GM21529 (cell line): ENCODE results near the gene REXO1.
A peak's percentile ranks its signal among the peaks of the same experiment; 100 is the strongest.
"Not testable (repeated sequence)": the region's sequence is repeated elsewhere in the genome, so short reads cannot be mapped to it uniquely, and the experiment has no call there.

Source experiments
- ATAC-seq: cut with Tn5 transposase; IDR thresholded peaks from one replicate; pipeline ENCODE4 v1.9.1; 2021; ENCODE audit not compliant: unreplicated experiment

Gene REXO1

GRCh38 chr19:1877280-1877660 lies 29.0 kb upstream of the REXO1 start:
- ATAC-seq = not testable (repeated sequence)

- peak; percentile 23 for ATAC-seq
Observed at GRCh38 chr19:1876496-1877279, 28.4 kb upstream of the REXO1 start.

GRCh38 chr19:1875646-1876495 lies 27.6 kb upstream of the REXO1 start:
- ATAC-seq = peak; percentile 72

GRCh38 chr19:1875265-1875645 lies 27.0 kb upstream of the REXO1 start:
- ATAC-seq = not testable (repeated sequence)

- ATAC-seq = no peak
Observed at GRCh38 chr19:1874554-1875185, 26.4 kb upstream of the REXO1 start.

- ATAC-seq = no peak
Observed at GRCh38 chr19:1873524-1874473, 25.5 kb upstream of the REXO1 start.

GRCh38 chr19:1872807-1873523 lies 24.7 kb upstream of the REXO1 start:
- ATAC-seq = no peak

GRCh38 chr19:1871630-1872029 lies 23.3 kb upstream of the REXO1 start:
- ATAC-seq = no peak

- no peak for ATAC-seq
Observed at GRCh38 chr19:1871140-1871597, 22.9 kb upstream of the REXO1 start.

GRCh38 chr19:1868971-1869370 lies 20.7 kb upstream of the REXO1 start:
- no peak for ATAC-seq

GRCh38 chr19:1867349-1867724 lies 19.1 kb upstream of the REXO1 start:
- no peak for ATAC-seq

- no peak for ATAC-seq
Observed at GRCh38 chr19:1866693-1867348, 18.5 kb upstream of the REXO1 start.

- ATAC-seq = no peak
Observed at GRCh38 chr19:1865172-1866010, 17.1 kb upstream of the REXO1 start.

GRCh38 chr19:1864480-1865171 lies 16.3 kb upstream of the REXO1 start:
- peak; percentile 34 for ATAC-seq

GRCh38 chr19:1863638-1864479 lies 15.6 kb upstream of the REXO1 start:
- peak; percentile 51 for ATAC-seq

GRCh38 chr19:1863328-1863637 lies 15.0 kb upstream of the REXO1 start, which contains the start of gene KLF16:
Gene KLF16 (minus strand): TSS chr19:1863579. CDS start chr19:1863497, 82 bp downstream.
- ATAC-seq = no peak
